ENCODE results near the gene PLEKHA7. TPM values are rescaled to one million over a fixed set of nuclear protein-coding genes. Genes with fewer than 3 reads are reported as not detected.
A peak's percentile ranks its signal among the peaks of the same experiment; 100 is the strongest.

Gene PLEKHA7
- total and polyA plus RNA-seq, 2 of the 13 experiments (the other 11 are each of a cell fraction or from before 2014, with no cell fraction given) = 17.5 to 18.7 TPM

DNA sequence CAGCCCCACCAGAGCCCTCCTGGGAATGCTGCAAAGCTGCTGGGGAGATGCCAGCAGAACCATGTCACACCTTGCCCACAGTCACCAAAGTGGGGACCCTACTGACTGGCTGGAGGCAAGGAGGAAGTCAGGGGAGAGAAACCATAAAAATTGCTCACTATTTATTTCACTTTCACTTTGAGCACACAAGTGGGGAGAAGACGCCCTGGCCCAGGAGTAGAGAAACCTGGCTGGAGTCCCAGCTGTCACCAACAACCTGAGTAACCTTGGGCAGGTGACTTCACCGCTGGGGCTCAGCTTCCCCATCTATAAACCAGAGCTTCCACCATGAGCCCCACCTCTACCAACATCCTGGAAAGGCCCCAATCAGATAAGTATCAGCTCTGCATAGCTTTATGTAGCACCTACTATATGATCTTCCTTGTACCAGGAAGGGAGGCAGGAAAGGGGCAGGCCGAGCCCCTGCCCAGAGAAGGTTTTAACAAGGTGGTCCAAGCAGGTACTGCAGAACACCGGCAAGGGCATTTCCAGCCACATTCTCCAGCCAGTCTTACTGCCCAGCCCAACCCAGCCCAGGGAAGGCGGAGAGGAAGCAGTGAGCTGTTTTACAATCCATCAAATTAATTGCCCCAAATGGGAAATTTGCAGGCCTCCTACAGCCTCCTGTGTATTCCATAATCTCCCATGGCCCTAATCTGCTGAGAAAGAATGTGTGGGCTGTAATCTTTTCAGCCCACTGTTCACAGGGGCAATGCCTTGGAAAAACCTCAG, 27.6 kb downstream of the PLEKHA7 start:
- H3K9ac ChIP-seq (ENCODE audit: insufficient read depth, low read depth, low read length) = no peak overlapping the region
- H3K79me2 ChIP-seq (ENCODE audit: insufficient read depth, low read length) = peaks cover 48% of the 10 kb centered on the region
- H3K27ac ChIP-seq (ENCODE audit: extremely low read length, insufficient read depth, low read length) = peak overlapping the region; percentile 4
- ChIA-PET CTCF (ENCODE audit: low intra/inter-chr PET ratio, low total read pairs) (no interaction called here), POLR2A (interaction anchor here (4.7 kb wide), 1 partner anchor 27 kb away, joined by 35 read pairs; the partner anchor contains the start of gene PLEKHA7)
- peaks cover 64% of the 10 kb centered on the region for H3K4me1 ChIP-seq (ENCODE audit: insufficient read depth, low read length)
- 89% methylated on average over 5 of the region's 5 CpGs for WGBS (ENCODE audit: low lambda C conversion rate)
- no peaks in the 10 kb centered on the region for H3K9me3 ChIP-seq (ENCODE audit: low read length)
- no peak overlapping the region for H2AFZ ChIP-seq (ENCODE audit: low read length)
- H3K4me2 ChIP-seq (ENCODE audit: low read depth, low read length) = no peak overlapping the region
- BruUV-seq (replicated peaks) = no TSS peak
- H3K27me3 ChIP-seq (ENCODE audit: control insufficient read depth in 1 of 2, insufficient read depth in 2 of 2, low read length in 2 of 2) = no peaks in the 10 kb centered on the region
- no peak overlapping the region for H3K4me3 ChIP-seq (replicated peaks in 1 of 3; ENCODE audit: insufficient read depth in 1 of 3, low read depth in 2 of 3, low read length in 3 of 3)
- TF ChIP-seq ZNF441 (CRISPR knock-in tag; IDR thresholded peaks at IDR 0.05; ENCODE audit: borderline replicate concordance) (no peak), ZNF234 (CRISPR knock-in tag; conservative IDR thresholded peaks at IDR 0.05) (no peak), POLR2AphosphoS2 (IDR thresholded peaks at IDR 0.05; ENCODE audit: low read depth, low read length) (no peak), RORA (CRISPR knock-in tag; IDR thresholded peaks at IDR 0.05) (no peak), BHLHE40 (IDR thresholded peaks at IDR 0.05; ENCODE audit: low read length) (no peak), ETV5 (CRISPR knock-in tag; IDR thresholded peaks at IDR 0.05; ENCODE audit: borderline replicate concordance) (no peak), GATAD1 (CRISPR knock-in tag; IDR thresholded peaks at IDR 0.05) (no peak), ZNF850 (CRISPR knock-in tag; conservative IDR thresholded peaks at IDR 0.05) (no peak), THAP11 (CRISPR knock-in tag; IDR thresholded peaks at IDR 0.05) (no peak), ZNF746 (CRISPR knock-in tag; IDR thresholded peaks at IDR 0.05) (no peak), HMGA1 (CRISPR knock-in tag; conservative IDR thresholded peaks at IDR 0.05) (no peak), SALL1 (CRISPR knock-in tag; IDR thresholded peaks at IDR 0.05) (no peak), ZFP37 (CRISPR knock-in tag; IDR thresholded peaks at IDR 0.05; ENCODE audit: borderline replicate concordance) (no peak)
- TF ChIP-seq, protein P1, sequence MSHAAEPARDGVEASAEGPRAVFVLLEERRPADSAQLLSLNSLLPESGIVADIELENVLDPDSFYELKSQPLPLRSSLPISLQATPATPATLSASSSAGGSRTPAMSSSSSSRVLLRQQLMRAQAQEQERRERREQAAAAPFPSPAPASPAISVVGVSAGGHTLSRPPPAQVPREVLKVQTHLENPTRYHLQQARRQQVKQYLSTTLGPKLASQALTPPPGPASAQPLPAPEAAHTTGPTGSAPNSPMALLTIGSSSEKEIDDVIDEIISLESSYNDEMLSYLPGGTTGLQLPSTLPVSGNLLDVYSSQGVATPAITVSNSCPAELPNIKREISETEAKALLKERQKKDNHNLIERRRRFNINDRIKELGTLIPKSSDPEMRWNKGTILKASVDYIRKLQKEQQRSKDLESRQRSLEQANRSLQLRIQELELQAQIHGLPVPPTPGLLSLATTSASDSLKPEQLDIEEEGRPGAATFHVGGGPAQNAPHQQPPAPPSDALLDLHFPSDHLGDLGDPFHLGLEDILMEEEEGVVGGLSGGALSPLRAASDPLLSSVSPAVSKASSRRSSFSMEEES (CRISPR knock-in tag; IDR thresholded peaks at IDR 0.05) = no peak
- TF ChIP-seq, protein P2, sequence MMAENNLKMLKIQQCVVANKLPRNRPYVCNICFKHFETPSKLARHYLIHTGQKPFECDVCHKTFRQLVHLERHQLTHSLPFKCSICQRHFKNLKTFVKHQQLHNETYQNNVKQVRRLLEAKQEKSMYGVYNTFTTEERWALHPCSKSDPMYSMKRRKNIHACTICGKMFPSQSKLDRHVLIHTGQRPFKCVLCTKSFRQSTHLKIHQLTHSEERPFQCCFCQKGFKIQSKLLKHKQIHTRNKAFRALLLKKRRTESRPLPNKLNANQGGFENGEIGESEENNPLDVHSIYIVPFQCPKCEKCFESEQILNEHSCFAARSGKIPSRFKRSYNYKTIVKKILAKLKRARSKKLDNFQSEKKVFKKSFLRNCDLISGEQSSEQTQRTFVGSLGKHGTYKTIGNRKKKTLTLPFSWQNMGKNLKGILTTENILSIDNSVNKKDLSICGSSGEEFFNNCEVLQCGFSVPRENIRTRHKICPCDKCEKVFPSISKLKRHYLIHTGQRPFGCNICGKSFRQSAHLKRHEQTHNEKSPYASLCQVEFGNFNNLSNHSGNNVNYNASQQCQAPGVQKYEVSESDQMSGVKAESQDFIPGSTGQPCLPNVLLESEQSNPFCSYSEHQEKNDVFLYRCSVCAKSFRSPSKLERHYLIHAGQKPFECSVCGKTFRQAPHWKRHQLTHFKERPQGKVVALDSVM (CRISPR knock-in tag; IDR thresholded peaks at IDR 0.05) = no peak
- TF ChIP-seq, protein P3, sequence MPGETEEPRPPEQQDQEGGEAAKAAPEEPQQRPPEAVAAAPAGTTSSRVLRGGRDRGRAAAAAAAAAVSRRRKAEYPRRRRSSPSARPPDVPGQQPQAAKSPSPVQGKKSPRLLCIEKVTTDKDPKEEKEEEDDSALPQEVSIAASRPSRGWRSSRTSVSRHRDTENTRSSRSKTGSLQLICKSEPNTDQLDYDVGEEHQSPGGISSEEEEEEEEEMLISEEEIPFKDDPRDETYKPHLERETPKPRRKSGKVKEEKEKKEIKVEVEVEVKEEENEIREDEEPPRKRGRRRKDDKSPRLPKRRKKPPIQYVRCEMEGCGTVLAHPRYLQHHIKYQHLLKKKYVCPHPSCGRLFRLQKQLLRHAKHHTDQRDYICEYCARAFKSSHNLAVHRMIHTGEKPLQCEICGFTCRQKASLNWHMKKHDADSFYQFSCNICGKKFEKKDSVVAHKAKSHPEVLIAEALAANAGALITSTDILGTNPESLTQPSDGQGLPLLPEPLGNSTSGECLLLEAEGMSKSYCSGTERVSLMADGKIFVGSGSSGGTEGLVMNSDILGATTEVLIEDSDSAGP (CRISPR knock-in tag; IDR thresholded peaks at IDR 0.05; ENCODE audit: borderline replicate concordance) = no peak
- peaks cover 3% of the 10 kb centered on the region; the same call in 1 of the 2 replicates for H4K20me1 ChIP-seq (ENCODE audit: insufficient read depth, low read length)
- H3K36me3 ChIP-seq (replicated peaks in 1 of 2; ENCODE audit: control insufficient read depth in 1 of 2, insufficient read depth in 2 of 2, low read length in 2 of 2) = peaks cover 7 to 10% of the 10 kb centered on the region in 2 experiments; a peak in 4 of 5 replicates
- ATAC-seq (no peak), DNase-seq (ENCODE audit: low spot score) (no peak), FAIRE-seq (no peak)
- in situ Hi-C loops (cut with HindIII; ENCODE audit: extremely low pct_ligation_motif_present, low pct_unique_long_range_greater_than_20kb) (no loop called here), intact Hi-C loops (cut with micrococcal nuclease; ENCODE audit: unreplicated experiment) (no loop called here)
